HT1080 (cell line): ENCODE measurements around the gene EMC1. TPM values are rescaled to one million over a fixed set of nuclear protein-coding genes. Genes with fewer than 3 reads are reported as not detected.
"Not testable (repeated sequence)": the region's sequence is repeated elsewhere in the genome, so short reads cannot be mapped to it uniquely, and the experiment has no call there.

Experiments
- DNase-seq: peaks from one replicate; pipeline ENCODE4 v3.0.0-alpha.2; 2015; ENCODE audit warnings: low read depth
- total RNA-seq: library from RNA; depleted of rRNA; stranded (reverse); fragments of >200 nt; shearing (Covaris generic); gene quantifications from 2 replicates; pipeline ENCODE4 v1.2.3, GENCODE V29; 2014

Gene EMC1
- total RNA-seq, 1 experiment from 2014 or later, result 66.3 TPM

DNA sequence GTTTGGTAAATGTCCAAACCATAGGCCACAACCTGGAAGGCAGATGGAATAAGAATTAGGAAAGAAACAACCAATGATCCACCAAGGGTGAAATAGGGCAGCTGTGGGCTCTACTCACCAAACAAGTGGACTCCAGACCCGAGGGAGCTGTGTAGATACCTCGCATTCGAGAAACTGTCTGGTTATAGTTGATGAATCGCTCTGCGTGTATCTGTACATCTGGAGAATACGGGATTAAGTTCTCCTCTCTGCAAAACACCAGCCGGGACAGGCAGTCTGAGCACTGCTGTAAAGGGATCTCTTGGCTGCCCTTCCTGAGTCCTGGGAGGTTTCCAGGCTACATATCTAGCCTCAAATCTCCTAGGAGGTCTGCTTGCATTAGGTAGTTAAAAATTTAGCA, 31.9 kb downstream of the EMC1 start:
- no peak for DNase-seq

GRCh38 chr1:19216585-19216984, 34.7 kb downstream of the EMC1 start:
- not testable (repeated sequence) for DNase-seq

- DNase-seq, result no peak
Measured at GRCh38 chr1:19213580-19213979, 37.7 kb downstream of the EMC1 start.

DNA sequence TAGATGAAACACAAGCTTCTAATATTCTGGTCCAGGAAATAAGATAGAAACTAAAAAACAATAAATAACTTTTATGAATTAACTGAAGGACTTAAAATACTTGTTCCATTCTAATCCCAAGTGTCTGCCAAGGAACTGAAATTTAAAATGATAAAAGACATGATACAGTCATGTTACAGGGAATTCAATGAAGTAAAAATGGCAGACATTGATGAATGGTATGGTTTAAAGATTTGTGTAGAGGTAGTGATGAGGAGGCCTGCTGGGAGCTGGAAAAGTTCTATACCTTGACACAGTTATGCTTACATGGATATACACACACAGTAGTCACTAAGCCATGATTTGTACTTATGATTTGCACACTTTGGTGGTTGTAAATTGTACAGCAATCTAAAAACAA, 39.2 kb downstream of the EMC1 start:
- DNase-seq, result no peak

DNA sequence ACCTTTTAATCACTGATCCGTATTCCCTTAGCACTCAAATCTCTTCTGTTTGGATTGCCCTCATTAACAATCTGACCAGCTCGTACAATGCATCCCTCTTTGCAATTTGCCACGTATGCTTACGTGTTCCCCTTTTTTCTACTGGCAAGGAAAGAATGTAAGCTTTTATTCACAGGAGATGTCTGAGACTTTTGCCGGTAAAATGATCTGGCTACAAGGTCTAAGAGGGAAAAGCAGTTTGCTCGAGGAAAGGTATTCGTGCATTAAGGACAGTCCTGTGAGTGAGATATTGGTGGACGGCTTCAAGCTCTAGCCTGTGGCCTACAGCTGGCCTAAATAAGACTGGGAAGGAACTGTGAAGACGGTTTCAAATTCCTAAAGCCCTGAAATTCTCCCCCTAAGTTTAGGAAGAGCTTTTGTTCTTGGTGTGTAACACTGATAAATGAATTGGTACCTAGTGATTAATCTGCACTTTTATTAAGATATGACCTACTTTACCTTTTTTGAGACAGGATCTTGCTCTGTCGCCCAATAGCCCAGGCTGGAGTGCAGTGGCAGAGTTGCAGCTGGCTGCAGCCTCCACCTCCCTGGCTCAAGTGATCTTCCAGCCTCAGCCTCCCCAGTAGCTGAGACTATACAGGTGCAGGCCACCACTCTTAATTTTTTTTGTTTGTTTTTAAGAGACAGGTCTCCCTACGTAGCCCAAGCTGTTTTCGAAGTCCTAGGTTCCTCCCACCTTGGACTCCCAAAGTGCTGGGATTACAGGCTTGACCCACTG, 40.4 kb downstream of the EMC1 start:
- DNase-seq, result no peak

GRCh38 chr1:19209990-19210771, 41.1 kb downstream of the EMC1 start, which contains the start of gene UBR4:
UBR4 (minus strand) TSS chr1:19210266; CDS start chr1:19210248, 18 bp downstream.
- DNase-seq, result peak; percentile 95

DNA sequence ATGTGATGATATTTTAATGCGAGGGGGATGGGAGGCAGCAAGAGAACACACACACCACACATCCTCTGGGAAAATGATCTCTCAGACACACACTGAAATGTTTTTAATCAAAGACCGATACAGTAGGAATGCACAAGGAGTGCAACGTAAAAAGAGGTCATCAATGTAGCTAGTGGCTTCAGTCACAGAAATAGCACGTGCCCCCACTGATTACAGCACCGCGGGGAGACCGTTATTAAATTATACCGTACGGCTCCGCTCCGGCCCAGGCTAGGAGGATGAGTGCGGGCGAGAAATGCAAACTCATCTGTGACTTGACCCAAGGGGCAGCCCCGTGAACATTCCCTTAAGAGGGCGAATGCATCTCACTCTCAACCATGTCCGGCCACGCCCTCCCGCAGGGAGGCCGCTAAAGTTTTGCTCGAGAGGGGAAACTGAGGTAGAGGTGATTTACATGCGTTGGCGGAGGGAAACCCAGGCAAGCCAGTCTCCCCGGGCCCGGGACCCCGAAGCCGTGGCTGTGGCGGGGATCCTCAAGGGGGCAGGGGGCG, 41.8 kb downstream of the EMC1 start:
- DNase-seq, result peak; percentile 32

- DNase-seq, result no peak
Measured at GRCh38 chr1:19208710-19209438, 42.5 kb downstream of the EMC1 start.

DNA sequence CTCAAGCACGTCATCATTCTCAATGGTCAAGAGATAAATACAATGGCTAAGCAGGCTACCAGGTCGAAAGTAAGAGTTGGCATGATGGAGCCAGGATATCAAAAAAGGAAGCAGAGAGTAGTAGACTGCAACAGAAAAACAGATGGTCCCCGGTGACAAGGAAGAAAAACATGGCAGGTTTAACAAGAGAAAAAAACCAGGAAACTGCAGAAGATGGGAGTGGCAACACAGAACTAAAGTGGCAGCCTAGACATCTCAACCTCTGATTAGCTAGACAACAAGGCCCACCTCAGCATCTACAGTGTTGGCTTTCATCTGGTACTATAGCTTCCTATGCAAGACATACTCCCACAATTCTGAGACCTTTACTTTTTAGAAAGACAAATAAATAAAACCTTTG, 44.4 kb downstream of the EMC1 start:
- no peak for DNase-seq

DNA sequence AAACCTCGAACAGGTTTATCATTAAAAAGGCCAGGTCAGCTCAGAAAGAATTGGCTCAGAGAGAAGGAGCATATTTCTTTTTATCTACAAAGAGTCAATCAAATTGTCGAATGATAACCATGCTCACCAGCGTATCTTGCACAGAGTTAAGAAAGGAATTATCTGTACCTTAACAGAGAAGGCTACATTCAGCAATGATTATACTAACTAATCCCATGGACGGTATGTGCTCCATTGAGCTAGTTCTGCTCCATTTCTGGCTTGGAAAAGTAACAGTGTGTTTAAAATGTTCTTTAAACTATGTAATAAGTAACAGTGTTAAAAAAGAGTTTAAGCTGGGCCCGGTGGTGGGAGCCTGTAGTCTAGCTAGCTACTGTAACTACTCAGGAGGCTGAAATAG, 45.5 kb downstream of the EMC1 start:
- DNase-seq, result no peak

- no peak for DNase-seq
Measured at GRCh38 chr1:19205403-19205802, 45.9 kb downstream of the EMC1 start.

DNA sequence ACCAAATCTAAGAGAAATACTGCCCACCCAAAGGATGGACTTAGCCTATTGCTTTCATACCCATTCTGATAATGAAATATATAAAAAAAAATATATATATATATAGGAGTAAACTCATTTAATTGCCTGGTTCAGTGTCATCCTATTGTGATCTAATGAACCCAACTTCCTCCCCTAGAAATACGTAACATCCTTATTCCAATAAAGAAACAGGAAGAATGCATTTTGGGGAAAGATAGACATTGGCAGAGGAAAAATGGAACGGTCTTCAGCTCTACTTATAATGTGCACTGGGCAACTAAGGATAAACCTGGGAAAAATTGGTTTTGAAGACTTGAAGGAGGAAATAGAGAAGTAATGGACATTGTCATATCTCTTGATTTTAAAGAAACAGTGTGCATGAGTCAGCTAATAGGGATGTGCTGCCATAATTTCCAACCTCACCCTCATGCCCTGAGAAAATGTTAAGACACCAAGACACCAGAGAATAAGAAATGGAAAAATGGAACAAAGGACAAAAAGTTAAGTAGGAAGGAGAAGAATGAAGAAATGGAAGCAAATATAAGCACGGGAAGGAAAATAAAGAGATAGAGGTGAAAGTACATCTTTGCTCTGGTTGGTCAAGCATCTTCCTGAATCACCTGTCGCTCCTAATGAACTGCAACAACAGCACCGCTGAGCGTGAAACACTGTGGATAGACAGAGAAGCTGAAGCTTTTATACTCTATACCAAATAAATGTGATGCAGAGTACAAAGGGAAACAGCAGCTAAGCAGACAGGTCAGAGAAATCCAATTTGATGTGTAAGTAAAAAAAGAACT, 46.7 kb downstream of the EMC1 start:
- no peak for DNase-seq

DNA sequence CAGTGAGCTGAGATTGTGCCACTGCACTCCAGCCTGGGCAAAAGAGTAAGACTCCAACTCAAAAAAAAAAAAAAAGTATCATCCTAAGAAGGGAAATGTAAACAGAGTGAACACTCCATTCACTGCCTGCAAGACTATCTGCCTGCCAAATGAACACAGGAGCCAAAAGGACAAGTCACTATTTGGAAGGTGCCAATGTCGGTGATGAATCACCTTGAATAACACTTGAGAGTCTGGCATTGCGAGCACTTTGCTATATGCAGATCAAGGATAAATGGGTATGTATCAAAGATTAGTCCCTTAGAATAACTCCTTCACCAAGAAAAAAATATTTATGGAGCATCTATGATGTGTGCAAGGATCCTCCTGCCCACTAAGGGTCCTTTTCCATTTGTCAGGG, 47.9 kb downstream of the EMC1 start:
- peak; percentile 75 for DNase-seq

GRCh38 chr1:19202396-19202795, 48.9 kb downstream of the EMC1 start:
- no peak for DNase-seq

GRCh38 chr1:19199969-19200604, 51.2 kb downstream of the EMC1 start:
- no peak for DNase-seq

DNA sequence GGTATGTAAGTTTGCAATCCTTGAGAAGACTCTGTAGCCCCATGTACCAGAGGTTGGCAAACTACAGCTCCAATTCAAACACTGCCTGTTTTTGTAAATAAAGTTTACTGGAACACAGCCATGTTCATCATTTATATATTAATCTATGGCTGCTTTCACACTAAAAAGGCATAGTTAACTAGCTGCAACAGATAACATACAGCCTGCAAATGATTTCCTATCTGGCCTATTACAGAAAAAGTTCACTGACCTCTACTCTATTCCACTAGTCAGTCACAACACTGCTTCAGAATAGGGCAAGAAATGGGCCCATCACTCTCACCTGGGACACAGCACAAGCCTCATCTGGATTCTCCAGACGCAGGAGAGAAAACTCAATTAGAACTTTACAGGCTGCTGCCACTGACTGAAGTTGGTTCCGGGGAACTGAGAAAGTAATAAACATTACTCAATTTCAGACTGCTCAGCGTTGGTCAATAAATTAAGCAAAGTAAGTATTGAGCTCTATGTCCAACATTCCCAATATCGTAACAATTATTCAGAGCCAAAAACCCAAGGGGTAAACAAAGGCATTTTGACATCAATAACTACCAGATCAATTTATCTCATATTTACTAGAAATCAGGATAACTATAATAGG, 51.9 kb downstream of the EMC1 start:
- DNase-seq, result no peak

DNA sequence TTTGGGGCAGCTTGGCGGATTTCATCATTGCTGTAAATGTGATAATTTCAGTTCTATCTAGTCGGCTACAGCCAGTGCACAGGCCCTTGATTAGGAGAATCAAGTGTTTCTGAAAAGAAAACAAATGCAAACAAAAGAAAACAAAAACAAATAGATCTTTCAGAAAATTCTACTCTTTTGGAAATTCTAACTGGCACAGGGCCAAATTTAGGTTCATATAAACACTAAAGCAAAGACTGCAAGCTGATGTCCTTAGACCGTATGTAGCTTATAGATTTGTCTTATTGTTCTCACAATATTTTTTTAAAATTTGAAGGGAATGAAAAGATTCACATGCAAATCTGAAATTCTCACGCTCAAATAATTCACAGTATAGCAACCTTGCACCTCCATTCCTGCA, 52.5 kb downstream of the EMC1 start:
- no peak for DNase-seq

- DNase-seq, result no peak
Measured at GRCh38 chr1:19197845-19198244, 53.5 kb downstream of the EMC1 start.

GRCh38 chr1:19196331-19196730, 55.0 kb downstream of the EMC1 start:
- DNase-seq, result no peak

- no peak for DNase-seq
Measured at GRCh38 chr1:19193004-19193403, 58.3 kb downstream of the EMC1 start.
